Uterus (tissue), 2 donors: ENCODE data around the gene RASGRF1.

Experiments
- POLR2A ChIP-seq, 2 donors: fragments of 450-650 bp; IDR thresholded peaks; one replicate each; pipeline ENCODE4 v1.6.1; 2016; ENCODE audit warnings: antibody characterized with exemption in 2 of 2, mild to moderate bottlenecking in 1 of 2, moderate library complexity in 1 of 2
- TF ChIP-seq, protein P1 (sequence below), 4 experiments: fragments of 200-600 bp in 2 of 4; fragments of 450-650 bp in 2 of 4; sonication (generic) in 2 of 4; IDR thresholded peaks; one replicate each; pipeline ENCODE4 v1.5.1; 2016 to 2019; ENCODE audit warnings: antibody characterized with exemption in 4 of 4, mild to moderate bottlenecking in 2 of 4, moderate library complexity in 1 of 4

DNA sequence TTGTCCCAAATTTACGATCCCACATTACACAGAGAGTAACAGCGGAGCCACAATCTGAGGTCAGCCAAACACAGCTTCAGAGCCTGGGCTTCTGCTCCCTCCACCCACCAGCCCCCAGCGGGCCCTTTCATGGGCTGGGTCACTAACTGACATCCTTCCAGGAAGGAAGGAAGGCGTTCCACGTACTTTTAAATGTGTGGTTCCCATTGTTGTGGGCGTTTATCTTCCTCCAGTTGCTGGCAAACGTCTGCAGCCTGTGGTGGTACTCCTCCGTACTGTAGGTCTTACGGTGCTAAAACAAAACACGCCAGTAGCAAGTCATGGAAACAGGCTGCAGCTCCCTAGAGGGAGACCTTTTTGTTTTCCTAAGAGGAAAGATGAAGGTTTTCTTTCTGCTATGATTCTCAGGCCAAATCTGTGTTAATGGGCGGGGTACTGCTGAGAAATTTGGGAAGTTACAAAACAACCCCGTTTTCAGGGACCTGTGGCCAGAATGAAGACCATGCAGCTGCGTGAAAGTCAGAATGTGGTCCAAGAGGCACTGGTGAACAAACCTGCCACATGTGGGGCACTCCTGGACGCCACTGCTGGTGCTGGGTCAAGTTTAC is 153.3 kb downstream of the RASGRF1 start:
- no peak for TF ChIP-seq POLR2A (IDR thresholded peaks at IDR 0.05)
- TF ChIP-seq, protein P1, sequence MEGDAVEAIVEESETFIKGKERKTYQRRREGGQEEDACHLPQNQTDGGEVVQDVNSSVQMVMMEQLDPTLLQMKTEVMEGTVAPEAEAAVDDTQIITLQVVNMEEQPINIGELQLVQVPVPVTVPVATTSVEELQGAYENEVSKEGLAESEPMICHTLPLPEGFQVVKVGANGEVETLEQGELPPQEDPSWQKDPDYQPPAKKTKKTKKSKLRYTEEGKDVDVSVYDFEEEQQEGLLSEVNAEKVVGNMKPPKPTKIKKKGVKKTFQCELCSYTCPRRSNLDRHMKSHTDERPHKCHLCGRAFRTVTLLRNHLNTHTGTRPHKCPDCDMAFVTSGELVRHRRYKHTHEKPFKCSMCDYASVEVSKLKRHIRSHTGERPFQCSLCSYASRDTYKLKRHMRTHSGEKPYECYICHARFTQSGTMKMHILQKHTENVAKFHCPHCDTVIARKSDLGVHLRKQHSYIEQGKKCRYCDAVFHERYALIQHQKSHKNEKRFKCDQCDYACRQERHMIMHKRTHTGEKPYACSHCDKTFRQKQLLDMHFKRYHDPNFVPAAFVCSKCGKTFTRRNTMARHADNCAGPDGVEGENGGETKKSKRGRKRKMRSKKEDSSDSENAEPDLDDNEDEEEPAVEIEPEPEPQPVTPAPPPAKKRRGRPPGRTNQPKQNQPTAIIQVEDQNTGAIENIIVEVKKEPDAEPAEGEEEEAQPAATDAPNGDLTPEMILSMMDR (IDR thresholded peaks at IDR 0.05): no peak
